GM18951 (cell line): ENCODE data around the gene ADAMTS10.

Source experiments
- POLR2A ChIP-seq: IDR thresholded peaks from 4 replicates; pipeline ENCODE4 v1.6.1; 2011; ENCODE audit warnings: mild to moderate bottlenecking; ENCODE audit not compliant: insufficient read length, insufficient read depth; ENCODE audit errors: extremely low read depth
- in situ Hi-C: fragments of 300-500 bp; cut with MboI; formaldehyde crosslinking; loops from one replicate; pipeline ENCODE4 v1.12.0; 2022; ENCODE audit warnings: low sequenced_read_pairs, mixed read lengths, inconsistent platforms; ENCODE audit not compliant: unreplicated experiment

ADAMTS10 gene

GRCh38 chr19:8611877-8612806 is 1.6 kb upstream of the ADAMTS10 start:
- in situ Hi-C loops: no loop called here
- TF ChIP-seq POLR2A: no peak

- in situ Hi-C loops: no loop called here
- TF ChIP-seq POLR2A: no peak
These were observed 919 bp upstream of the ADAMTS10 start for GRCh38 chr19:8611391-8611876.

GRCh38 chr19:8610936-8611300 is 403 bp upstream of the ADAMTS10 start:
- no peak for TF ChIP-seq POLR2A
- in situ Hi-C loops: no loop called here

DNA sequence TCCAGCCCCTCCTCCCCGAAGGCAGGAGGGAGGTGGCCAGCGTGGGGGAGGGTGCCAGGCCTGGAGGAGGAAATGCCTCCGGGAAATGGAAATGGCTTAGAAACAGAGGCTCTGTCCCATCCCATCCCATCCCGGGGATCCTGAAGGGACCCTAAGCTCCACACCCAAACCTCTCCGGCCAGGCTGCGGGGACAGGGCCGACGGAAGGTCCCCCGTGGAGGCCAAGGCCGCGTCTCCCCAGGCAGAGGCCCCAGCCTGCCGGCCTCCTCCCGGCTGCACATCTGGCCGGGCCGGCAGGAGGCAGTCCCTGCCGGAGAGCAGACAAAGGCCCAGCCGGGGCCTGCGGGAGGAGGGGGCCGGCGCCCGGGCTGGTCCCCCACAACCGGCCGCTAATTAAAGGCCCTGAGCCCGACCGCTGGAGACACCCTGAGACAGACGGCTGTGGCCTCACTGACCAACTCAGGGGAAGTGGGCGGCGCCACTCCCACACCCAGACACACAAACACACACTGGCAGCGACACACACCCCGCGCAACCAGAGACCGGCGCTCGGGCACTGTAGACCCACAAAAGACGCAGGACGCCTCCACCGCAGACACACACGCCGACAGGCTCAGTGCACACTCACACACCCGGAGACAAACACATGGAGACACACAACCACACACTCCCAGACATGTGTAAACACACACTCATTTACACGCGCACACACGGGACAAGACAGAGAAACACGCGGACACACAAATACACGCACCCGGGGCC is 1.1 kb downstream of the ADAMTS10 start:
- TF ChIP-seq POLR2A: no peak
- in situ Hi-C loops: no loop called here

DNA sequence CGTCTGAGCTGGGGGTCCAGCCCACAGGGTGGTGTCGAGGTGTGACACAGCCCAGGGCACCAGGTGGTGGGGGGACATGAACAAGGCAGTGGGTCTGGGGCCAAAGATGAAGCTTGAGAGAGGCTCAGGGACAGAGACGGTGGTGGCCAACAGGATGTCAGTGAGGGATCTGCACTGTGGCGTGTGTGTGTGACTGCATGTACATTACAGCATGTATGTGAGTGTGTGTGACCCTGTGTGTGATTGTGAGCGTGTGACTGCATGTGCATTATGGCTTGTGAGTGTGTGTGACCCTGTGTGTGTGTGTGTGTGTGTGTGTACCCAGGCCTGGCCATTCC is 1.6 kb downstream of the ADAMTS10 start:
- in situ Hi-C loops: no loop called here
- TF ChIP-seq POLR2A: no peak

DNA sequence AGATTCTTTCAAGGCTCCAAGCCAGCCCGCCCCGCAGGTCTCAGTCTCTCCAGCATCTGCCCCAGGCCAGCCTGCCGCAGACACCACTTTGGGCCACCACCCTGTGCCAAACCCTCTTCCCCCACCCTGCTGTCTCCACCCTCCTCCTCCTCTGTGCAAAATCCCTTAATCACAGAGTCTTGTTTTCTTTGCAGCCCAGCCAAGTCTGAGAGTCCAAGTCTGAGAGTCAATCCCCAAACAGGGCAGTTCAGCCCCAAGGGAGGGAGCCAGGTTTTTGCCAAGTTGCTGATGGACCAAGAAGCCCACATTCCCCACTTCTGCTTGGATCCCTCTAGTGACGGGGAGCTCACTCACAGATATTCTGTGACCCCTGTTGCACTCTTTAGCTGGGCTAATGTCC is 3.1 kb downstream of the ADAMTS10 start:
- in situ Hi-C loops: no loop called here
- TF ChIP-seq POLR2A: no peak

DNA sequence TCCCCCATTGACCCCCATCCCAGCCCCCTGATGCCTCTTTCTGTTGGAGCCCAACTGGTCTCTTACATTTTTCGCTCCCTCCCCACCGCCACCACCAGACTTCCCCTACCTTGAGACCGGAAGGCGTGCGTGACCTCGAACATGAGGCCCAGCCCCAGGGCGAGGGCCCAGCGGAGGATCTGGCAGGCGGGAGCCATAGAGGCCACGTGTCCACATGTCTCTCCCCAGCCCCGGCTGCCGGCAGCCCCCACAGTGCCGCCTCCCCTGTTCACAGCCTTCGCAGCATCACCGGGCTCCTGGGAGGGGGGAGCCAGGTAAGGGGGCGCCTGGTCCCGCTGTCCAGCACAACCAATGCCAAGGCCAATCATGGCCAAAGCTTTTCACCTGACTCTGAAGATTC is 5.0 kb downstream of the ADAMTS10 start:
- in situ Hi-C loops: no loop called here

DNA sequence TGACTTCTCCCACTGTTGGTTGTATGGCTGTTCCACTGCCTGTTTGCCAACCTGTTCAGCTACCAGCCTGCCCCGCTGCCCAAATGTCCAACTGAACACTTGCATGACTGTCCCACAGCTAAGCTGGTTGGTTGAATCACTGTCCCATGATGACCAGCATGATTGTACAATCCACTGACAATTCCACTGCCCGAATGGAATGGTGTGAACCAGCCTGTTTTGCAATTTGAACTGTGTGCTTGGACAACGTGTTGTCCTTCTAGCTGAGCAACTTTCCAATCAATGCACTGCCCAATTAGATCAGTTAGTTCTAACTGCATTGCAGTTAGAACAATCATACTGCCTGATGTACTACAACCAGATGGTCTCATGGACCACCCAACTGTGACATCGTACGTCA is 8.7 kb downstream of the ADAMTS10 start:
- no peak for TF ChIP-seq POLR2A
- in situ Hi-C loops: no loop called here

More for the DNA sequence above, 5.0 kb downstream of the ADAMTS10 start:
- no peak for TF ChIP-seq POLR2A

DNA sequence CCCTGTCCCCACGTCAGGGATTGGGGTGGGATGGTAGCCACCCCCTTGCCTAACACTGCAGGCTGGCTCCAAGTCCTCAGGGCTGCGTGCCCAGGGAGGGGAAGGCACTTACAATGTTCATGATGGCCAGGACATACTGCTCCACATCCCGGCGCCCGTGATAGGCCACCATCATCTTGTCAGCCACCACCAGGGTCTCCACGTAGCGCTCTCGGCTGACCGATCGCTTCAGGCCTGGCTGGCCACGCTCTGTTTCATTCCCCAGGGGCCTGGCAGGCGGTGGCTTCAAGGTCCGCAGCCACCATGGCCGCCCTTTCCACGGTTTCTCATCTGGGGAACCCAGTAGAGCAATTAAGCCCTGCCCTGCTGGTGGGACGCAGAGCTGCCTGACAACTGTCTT is 9.7 kb downstream of the ADAMTS10 start:
- no peak for TF ChIP-seq POLR2A
- in situ Hi-C loops: no loop called here

GRCh38 chr19:8600064-8600463 is 10.5 kb downstream of the ADAMTS10 start:
- in situ Hi-C loops: no loop called here
- no peak for TF ChIP-seq POLR2A

GRCh38 chr19:8596168-8596567 is 14.3 kb downstream of the ADAMTS10 start:
- in situ Hi-C loops: no loop called here
- no peak for TF ChIP-seq POLR2A

DNA sequence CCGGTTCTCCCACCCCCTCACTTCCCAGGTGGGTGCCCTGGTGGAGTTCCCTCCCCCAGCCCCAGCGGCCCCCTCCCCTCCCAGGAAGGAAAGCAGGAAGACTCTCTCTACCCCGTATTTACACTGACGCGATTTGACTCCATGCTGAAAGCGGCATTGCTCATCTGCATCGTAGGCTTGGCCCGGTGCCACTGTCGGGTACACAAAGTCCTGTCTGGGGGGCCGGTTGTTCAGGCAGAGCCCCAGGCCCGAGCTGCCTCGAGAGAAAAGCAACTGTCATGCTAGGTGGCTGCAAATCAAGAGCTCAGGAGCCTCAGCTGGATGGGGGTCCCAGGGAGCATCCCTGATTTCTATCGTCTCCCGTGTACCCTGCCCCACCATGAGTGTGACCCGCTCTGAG is 14.9 kb downstream of the ADAMTS10 start:
- in situ Hi-C loops: no loop called here

DNA sequence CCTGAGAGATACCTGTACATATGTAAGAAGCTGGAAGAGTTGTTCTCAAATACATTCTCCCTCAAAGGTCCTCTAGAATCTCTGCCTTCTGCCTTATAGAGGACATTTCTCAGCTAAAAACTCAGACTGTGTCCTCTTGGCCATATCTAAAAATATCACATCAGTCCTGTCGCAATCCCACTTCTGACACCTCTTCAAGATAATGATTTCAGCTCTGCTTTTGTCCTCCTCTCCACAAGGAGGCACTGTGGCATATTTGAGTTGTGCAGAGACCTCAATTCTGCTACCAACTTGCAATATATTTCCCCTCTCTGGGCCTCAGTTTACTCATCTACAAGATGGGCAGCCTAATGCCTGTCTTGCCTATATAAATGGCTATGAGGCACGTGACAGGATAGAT is 16.6 kb downstream of the ADAMTS10 start:
- no peak for TF ChIP-seq POLR2A
- in situ Hi-C loops: no loop called here

More for the DNA sequence above, 14.9 kb downstream of the ADAMTS10 start:
- no peak for TF ChIP-seq POLR2A
